Lower lobe of right lung (tissue), 2 donors: ENCODE data around the gene OVAAL. TPM values are rescaled to one million over a fixed set of nuclear protein-coding genes. Genes with fewer than 3 reads are reported as not detected.

ENCODE experiments used
- ATAC-seq, 2 donors: fragments of 200-7000 bp; cut with Tn5 transposase; one replicate each; pipeline ENCODE4 v1.9.1; 2020 to 2022; ENCODE audit warnings: mild to moderate bottlenecking in 2 of 2, moderate library complexity in 2 of 2
- DNase-seq: peaks from one replicate; pipeline ENCODE4 v3.0.0-alpha.2; 2020
- H3K27ac ChIP-seq: fragments of 200-600 bp; one replicate; pipeline ENCODE4 v1.8.0; 2022
- H3K27me3 ChIP-seq: fragments of 200-600 bp; one replicate; pipeline ENCODE4 v1.8.0; 2022; ENCODE audit warnings: low read depth
- H3K36me3 ChIP-seq: fragments of 200-600 bp; one replicate; pipeline ENCODE4 v1.8.0; 2022; ENCODE audit warnings: mild to moderate bottlenecking
- H3K4me1 ChIP-seq: fragments of 200-600 bp; one replicate; pipeline ENCODE4 v1.8.0; 2022
- H3K4me3 ChIP-seq: fragments of 200-600 bp; one replicate; pipeline ENCODE4 v1.8.0; 2022; ENCODE audit warnings: mild to moderate bottlenecking
- H3K9me3 ChIP-seq: fragments of 200-600 bp; one replicate; pipeline ENCODE4 v1.8.0; 2022
- intact Hi-C: fragments of 100-400 bp; cut with DNase I; formaldehyde crosslinking; loops from one replicate; pipeline ENCODE4 v1.11.0; 2022
- total RNA-seq: library from RNA; stranded (reverse); fragmentation: NEBNext Ultra II Directional; extraction: Animal tissue kit (Norgen Biotek cat#: 25700); gene quantifications from one replicate; pipeline ENCODE4 v1.2.1, GENCODE V29; 2021
- TF ChIP-seq, protein P1 (sequence below): fragments of 200-600 bp; IDR thresholded peaks from one replicate; pipeline ENCODE4 v1.8.0; 2022; ENCODE audit warnings: antibody characterized with exemption, mild to moderate bottlenecking
- donor health status: DM: no; HTN: yes; CAD: no; lungs with severe emphysema.

Gene OVAAL
- total RNA-seq, 1 donor from 2014 or later: not detected

GRCh38 chr1:180593382-180593781, 34.6 kb downstream of the OVAAL start:
- ATAC-seq: no peak
- intact Hi-C loops: no loop called here
- Histone ChIP-seq H3K27me3 (no peaks in the 10 kb centered on the region), H3K9me3 (no peaks in the 10 kb centered on the region), H3K27ac (no peak overlapping the region), H3K36me3 (no peaks in the 10 kb centered on the region), H3K4me3 (no peak overlapping the region), H3K4me1 (no peaks in the 10 kb centered on the region)
- no peak for DNase-seq
- TF ChIP-seq, protein P1, sequence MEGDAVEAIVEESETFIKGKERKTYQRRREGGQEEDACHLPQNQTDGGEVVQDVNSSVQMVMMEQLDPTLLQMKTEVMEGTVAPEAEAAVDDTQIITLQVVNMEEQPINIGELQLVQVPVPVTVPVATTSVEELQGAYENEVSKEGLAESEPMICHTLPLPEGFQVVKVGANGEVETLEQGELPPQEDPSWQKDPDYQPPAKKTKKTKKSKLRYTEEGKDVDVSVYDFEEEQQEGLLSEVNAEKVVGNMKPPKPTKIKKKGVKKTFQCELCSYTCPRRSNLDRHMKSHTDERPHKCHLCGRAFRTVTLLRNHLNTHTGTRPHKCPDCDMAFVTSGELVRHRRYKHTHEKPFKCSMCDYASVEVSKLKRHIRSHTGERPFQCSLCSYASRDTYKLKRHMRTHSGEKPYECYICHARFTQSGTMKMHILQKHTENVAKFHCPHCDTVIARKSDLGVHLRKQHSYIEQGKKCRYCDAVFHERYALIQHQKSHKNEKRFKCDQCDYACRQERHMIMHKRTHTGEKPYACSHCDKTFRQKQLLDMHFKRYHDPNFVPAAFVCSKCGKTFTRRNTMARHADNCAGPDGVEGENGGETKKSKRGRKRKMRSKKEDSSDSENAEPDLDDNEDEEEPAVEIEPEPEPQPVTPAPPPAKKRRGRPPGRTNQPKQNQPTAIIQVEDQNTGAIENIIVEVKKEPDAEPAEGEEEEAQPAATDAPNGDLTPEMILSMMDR: no peak

GRCh38 chr1:180594723-180595122, 36.0 kb downstream of the OVAAL start:
- H3K36me3 ChIP-seq: no peaks in the 10 kb centered on the region
- intact Hi-C loops: no loop called here
- ATAC-seq: no peak

GRCh38 chr1:180595966-180596365, 37.2 kb downstream of the OVAAL start:
- intact Hi-C loops: no loop called here
- DNase-seq: no peak
- Histone ChIP-seq H3K4me1 (no peaks in the 10 kb centered on the region), H3K36me3 (no peaks in the 10 kb centered on the region), H3K4me3 (no peak overlapping the region), H3K27me3 (no peaks in the 10 kb centered on the region), H3K27ac (no peak overlapping the region), H3K9me3 (no peaks in the 10 kb centered on the region)
- TF ChIP-seq, protein P1: no peak
- ATAC-seq: no peak

More at GRCh38 chr1:180594723-180595122, 36.0 kb downstream of the OVAAL start:
- H3K27me3 ChIP-seq: no peaks in the 10 kb centered on the region
- H3K4me3 ChIP-seq: no peak overlapping the region
- H3K27ac ChIP-seq: no peak overlapping the region
- H3K4me1 ChIP-seq: no peaks in the 10 kb centered on the region
- DNase-seq: no peak
- H3K9me3 ChIP-seq: no peaks in the 10 kb centered on the region
- TF ChIP-seq, protein P1: no peak

- H3K9me3 ChIP-seq: no peaks in the 10 kb centered on the region
- TF ChIP-seq, protein P1: no peak
- no peaks in the 10 kb centered on the region for H3K27me3 ChIP-seq
- ATAC-seq (no peak), DNase-seq (no peak)
- H3K4me1 ChIP-seq: no peaks in the 10 kb centered on the region
- no peaks in the 10 kb centered on the region for H3K36me3 ChIP-seq
- H3K27ac ChIP-seq: no peak overlapping the region
- intact Hi-C loops: no loop called here
- H3K4me3 ChIP-seq: no peak overlapping the region
Observed at GRCh38 chr1:180597520-180597919, 38.8 kb downstream of the OVAAL start.

DNA sequence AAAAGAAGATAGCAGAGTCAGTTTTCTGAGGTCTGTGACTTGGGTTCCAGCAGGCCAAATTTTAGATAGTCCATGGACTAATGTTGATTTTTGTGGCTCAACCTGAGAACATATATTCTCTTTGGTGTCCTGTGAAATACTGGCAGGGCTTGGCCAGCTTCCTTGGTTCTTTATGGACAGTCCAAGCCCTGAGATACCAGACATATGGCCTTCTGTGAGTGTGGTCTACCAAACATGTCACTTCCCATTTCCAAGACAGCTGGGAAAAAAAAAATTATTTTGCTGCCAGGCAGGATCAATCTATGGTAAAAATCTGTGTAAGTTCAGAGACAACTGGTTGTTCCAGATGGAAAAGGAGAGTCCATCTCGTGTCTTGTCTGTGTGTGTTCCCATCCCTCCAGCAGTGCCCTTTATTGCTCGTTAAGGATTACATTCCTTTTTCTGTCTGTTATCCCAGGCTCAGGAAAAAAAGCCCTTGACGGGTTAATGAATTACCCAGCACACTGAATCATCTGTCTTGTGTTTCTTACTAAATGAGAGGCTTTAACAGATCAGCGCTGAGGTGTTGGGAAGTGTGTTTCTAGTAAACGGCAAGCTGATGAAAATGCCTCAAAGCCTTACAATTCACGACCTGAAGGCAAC, 39.7 kb downstream of the OVAAL start:
- Histone ChIP-seq H3K27ac (no peak overlapping the region), H3K4me3 (no peak overlapping the region), H3K9me3 (no peaks in the 10 kb centered on the region), H3K36me3 (no peaks in the 10 kb centered on the region), H3K4me1 (no peaks in the 10 kb centered on the region), H3K27me3 (no peaks in the 10 kb centered on the region)
- DNase-seq (no peak), ATAC-seq (peak in 1 of 2 donors; percentile 64)
- intact Hi-C loops: no loop called here
- TF ChIP-seq, protein P1: no peak
